Measurements from ENCODE around the gene XPC.

Gene XPC

GRCh38 chr3:14169871-14170270 lies 8.5 kb downstream of the XPC start:
- no peak for DNase-seq

- no peak for DNase-seq
Observed at GRCh38 chr3:14169435-14169834, 9.0 kb downstream of the XPC start.

GRCh38 chr3:14166877-14167603 lies 11.4 kb downstream of the XPC start:
- DNase-seq, result no peak

- no peak for DNase-seq
Observed at GRCh38 chr3:14162178-14162577, 16.2 kb downstream of the XPC start.

- no peak for DNase-seq
Observed at GRCh38 chr3:14161282-14161681, 17.1 kb downstream of the XPC start.

- DNase-seq, result no peak
Observed at GRCh38 chr3:14159426-14159825, 19.0 kb downstream of the XPC start.

- DNase-seq, result no peak
Observed at GRCh38 chr3:14158370-14158769, 20.0 kb downstream of the XPC start.

- DNase-seq, result no peak
Observed at GRCh38 chr3:14157951-14158350, 20.4 kb downstream of the XPC start.

GRCh38 chr3:14156843-14157561 lies 21.4 kb downstream of the XPC start:
- DNase-seq, result no peak

GRCh38 chr3:14156201-14156600 lies 22.2 kb downstream of the XPC start:
- DNase-seq, result no peak

GRCh38 chr3:14154895-14155440 lies 23.4 kb downstream of the XPC start:
- no peak for DNase-seq

- no peak for DNase-seq
Observed at GRCh38 chr3:14154276-14154675, 24.1 kb downstream of the XPC start.

GRCh38 chr3:14153663-14154062 lies 24.7 kb downstream of the XPC start:
- no peak for DNase-seq

- DNase-seq, result no peak
Observed at GRCh38 chr3:14152963-14153355, 25.4 kb downstream of the XPC start.

- no peak for DNase-seq
Observed at GRCh38 chr3:14152233-14152962, 26.0 kb downstream of the XPC start.

GRCh38 chr3:14151471-14152083 lies 26.8 kb downstream of the XPC start:
- DNase-seq, result no peak

GRCh38 chr3:14150491-14151230 lies 27.7 kb downstream of the XPC start:
- DNase-seq, result no peak

GRCh38 chr3:14150078-14150477 lies 28.3 kb downstream of the XPC start:
- DNase-seq, result no peak

- DNase-seq, result no peak
Observed at GRCh38 chr3:14148041-14148985, 30.1 kb downstream of the XPC start.

- no peak for DNase-seq
Observed at GRCh38 chr3:14147617-14148016, 30.8 kb downstream of the XPC start.

GRCh38 chr3:14147066-14147435 lies 31.4 kb downstream of the XPC start:
- no peak for DNase-seq

Measured in NCI-H1048 (cell line).